Measurements from ENCODE around the gene XYLB. TPM values are rescaled to one million over a fixed set of nuclear protein-coding genes. Genes with fewer than 3 reads are reported as not detected.
A peak's percentile ranks its signal among the peaks of the same experiment; 100 is the strongest.

The XYLB gene
- total and polyA plus RNA-seq, 8 donors: 1.6 to 6.9 (median 4.5) TPM

DNA sequence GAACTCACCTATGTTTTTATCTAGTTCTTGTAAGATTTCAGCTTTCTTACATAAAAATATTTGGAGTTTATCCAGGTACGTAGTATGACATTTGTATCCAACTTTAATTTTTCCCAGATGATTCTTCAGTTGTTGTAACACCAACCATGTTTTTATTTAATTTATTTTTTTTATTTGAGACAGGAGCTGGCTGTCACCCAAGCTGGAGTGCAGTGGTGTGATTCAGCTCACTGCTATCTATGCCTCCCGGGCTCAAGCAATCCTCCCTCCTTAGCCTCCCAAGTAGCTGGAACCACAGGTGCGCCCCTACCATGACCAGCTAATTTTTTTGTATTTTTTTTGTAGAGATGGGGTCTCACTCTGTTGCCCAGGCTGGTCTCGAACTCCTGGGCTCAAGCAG is 6.6 kb downstream of the XYLB start:
- intact Hi-C loops (cut with DNase I): no loop called here
- no peak overlapping the region for H3K4me3 ChIP-seq
- 80 to 85% methylated on average over 4 of the region's 4 CpGs for WGBS, 2 donors
- H3K27ac ChIP-seq: no peak overlapping the region
- no peaks in the 10 kb centered on the region for H3K36me3 ChIP-seq
- no peak for FAIRE-seq
- TF ChIP-seq, protein P1, sequence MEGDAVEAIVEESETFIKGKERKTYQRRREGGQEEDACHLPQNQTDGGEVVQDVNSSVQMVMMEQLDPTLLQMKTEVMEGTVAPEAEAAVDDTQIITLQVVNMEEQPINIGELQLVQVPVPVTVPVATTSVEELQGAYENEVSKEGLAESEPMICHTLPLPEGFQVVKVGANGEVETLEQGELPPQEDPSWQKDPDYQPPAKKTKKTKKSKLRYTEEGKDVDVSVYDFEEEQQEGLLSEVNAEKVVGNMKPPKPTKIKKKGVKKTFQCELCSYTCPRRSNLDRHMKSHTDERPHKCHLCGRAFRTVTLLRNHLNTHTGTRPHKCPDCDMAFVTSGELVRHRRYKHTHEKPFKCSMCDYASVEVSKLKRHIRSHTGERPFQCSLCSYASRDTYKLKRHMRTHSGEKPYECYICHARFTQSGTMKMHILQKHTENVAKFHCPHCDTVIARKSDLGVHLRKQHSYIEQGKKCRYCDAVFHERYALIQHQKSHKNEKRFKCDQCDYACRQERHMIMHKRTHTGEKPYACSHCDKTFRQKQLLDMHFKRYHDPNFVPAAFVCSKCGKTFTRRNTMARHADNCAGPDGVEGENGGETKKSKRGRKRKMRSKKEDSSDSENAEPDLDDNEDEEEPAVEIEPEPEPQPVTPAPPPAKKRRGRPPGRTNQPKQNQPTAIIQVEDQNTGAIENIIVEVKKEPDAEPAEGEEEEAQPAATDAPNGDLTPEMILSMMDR (IDR thresholded peaks at IDR 0.05): no peak
- DNase-seq: no peak
- ATAC-seq: no peak
- H3K9me3 ChIP-seq: no peaks in the 10 kb centered on the region
- peaks cover 0 to 3% (median 0%) of the 10 kb centered on the region in 3 donors for H3K4me1 ChIP-seq
- H3K27me3 ChIP-seq: no peaks in the 10 kb centered on the region

DNA sequence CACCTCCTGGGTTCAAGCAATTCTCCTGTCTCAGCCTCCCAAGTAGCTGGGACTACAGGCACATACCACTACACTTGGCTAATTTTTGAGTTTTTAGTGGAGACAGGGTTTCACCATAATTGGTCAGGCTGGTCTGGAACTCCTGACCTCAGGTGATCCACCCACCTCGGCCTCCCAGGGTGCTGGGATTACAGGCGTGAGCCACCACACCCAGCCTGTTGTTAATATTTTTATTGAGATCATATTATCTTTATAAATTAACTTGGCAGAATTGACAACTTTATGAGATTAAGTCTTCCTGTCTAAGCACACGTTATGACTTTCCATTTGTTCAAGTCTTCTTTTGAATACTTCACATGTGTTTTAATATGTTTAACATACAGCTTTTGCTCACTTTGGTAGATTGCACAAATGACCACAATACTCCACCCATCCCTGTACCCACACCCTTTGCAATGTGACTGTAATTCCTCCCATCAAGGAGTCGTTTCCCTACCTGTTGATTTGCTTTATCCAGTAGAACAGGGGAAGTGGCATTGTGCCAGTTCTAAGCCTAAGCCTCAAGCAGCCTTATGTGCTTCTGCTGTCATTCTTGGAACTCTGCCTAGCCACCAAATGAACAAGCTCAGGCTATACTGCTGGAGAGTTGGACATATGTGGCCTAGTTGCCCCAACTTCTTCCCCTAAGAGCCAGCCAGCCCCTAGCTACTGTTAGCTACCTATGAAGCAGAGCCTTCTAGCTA is 8.2 kb downstream of the XYLB start:
- Histone ChIP-seq H3K27me3 (no peaks in the 10 kb centered on the region), H3K4me3 (no peak overlapping the region), H3K4me1 (peaks cover 0 to 3% (median 0%) of the 10 kb centered on the region in 3 donors), H3K27ac (no peak overlapping the region), H3K36me3 (no peaks in the 10 kb centered on the region), H3K9me3 (no peaks in the 10 kb centered on the region)
- 68 to 71% methylated on average over 4 of the region's 4 CpGs for WGBS, 2 donors
- TF ChIP-seq, protein P1 (IDR thresholded peaks at IDR 0.05): no peak
- intact Hi-C loops (cut with DNase I): no loop called here
- DNase-seq (no peak), ATAC-seq (peak in 2 of 4 donors; percentile 23 to 48), FAIRE-seq (no peak)

DNA sequence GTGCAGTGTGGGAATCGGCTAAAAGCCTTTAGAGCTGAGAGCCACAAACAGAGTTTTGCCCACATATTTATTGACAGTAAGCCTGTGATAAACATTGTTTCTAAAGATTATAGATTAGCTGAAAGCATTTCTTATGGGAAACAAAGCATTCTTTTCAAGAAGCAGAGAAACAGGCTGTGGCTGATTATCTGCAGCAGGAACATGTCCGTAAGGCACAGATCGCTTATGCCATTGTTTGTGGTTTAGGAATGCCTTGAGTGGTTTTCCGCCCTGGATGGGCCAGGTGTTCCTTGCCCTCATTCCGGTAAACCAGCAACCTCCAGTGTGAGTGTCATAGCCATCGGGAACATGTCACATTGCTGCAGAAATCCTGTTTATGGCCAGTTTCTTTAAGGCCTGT is 12.5 kb downstream of the XYLB start:
- intact Hi-C loops (cut with DNase I): no loop called here
- no peaks in the 10 kb centered on the region for H3K9me3 ChIP-seq
- no peak overlapping the region for H3K4me3 ChIP-seq
- no peaks in the 10 kb centered on the region for H3K27me3 ChIP-seq
- ATAC-seq: no peak
- no peaks in the 10 kb centered on the region for H3K4me1 ChIP-seq
- H3K27ac ChIP-seq: no peak overlapping the region
- peaks cover 0 to 9% (median 0%) of the 10 kb centered on the region in 3 donors for H3K36me3 ChIP-seq
- DNase-seq: no peak
- WGBS, 2 donors: 98 to 100% methylated on average over 6 of the region's 6 CpGs
- TF ChIP-seq, protein P1 (IDR thresholded peaks at IDR 0.05): no peak
- no peak for FAIRE-seq

DNA sequence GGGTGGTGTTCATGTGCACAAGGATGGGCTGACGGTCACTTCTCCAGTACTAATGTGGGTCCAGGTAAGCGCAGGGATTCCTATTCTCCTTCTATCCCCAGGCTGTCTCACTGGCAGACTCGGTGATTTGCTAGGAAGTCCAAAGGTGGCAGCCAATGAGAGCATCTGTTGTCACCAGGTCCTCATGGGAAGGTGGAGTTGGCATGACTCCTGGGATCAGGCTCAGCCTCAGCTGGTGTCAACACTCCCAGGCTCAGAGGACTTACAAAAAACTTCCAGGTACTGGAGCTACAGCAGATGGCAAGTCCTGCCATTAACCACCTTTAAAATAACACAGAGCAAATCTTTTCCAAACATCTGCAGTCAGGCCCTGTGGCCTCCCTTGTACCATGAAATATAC is 13.8 kb downstream of the XYLB start:
- TF ChIP-seq, protein P1 (IDR thresholded peaks at IDR 0.05): no peak
- intact Hi-C loops (cut with DNase I): loop anchor here in 1 of 3 donors (10.0 kb wide), 1 partner anchor 114 kb away; no protein-coding TSS in a partner anchor
- FAIRE-seq: no peak
- no peaks in the 10 kb centered on the region for H3K4me1 ChIP-seq
- no peak overlapping the region for H3K4me3 ChIP-seq
- no peaks in the 10 kb centered on the region for H3K27me3 ChIP-seq
- DNase-seq: peak in 2 of 6 donors; percentile 32 to 57
- ATAC-seq: peak in 2 of 4 donors; percentile 69 to 89
- 81 to 83% methylated on average over 3 of the region's 3 CpGs for WGBS, 2 donors
- peaks cover 0 to 9% (median 0%) of the 10 kb centered on the region in 3 donors for H3K36me3 ChIP-seq
- no peaks in the 10 kb centered on the region for H3K9me3 ChIP-seq
- no peak overlapping the region for H3K27ac ChIP-seq

DNA sequence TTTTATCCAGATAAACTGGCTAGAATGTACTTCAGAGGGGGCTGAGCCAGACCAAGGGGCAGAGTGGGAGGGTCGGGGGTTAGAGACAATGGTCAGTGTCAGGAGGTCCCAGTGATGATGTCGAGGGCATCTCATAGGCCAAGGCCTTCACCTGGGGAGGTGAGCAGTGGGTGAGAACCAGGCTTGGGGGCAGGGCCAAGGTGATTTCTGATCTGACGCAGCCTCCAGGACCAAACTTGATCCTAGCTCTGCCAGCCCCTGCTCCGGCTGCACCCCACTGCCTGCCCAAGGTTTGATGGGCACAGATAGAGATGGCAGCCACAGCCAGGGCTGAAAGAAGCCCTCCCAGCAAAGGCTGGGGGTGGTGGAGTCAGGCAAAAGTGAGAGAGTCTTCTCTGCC is 14.9 kb downstream of the XYLB start:
- ATAC-seq (no peak), DNase-seq (no peak), FAIRE-seq (no peak)
- TF ChIP-seq, protein P1 (IDR thresholded peaks at IDR 0.05): no peak
- WGBS, 2 donors: 69 to 72% methylated on average over 4 of the region's 4 CpGs
- intact Hi-C loops (cut with DNase I): loop anchor here in 1 of 3 donors (10.0 kb wide), 1 partner anchor 113 kb away; no protein-coding TSS in a partner anchor
- Histone ChIP-seq H3K9me3 (no peaks in the 10 kb centered on the region), H3K27me3 (no peaks in the 10 kb centered on the region), H3K27ac (no peak overlapping the region), H3K36me3 (peaks cover 0 to 9% (median 0%) of the 10 kb centered on the region in 3 donors), H3K4me3 (no peak overlapping the region), H3K4me1 (no peaks in the 10 kb centered on the region)

Data from pancreas (tissue), 10 donors.